Tibial nerve (tissue), 4 donors: ENCODE results near the gene SENP1.

Experiments
- EP300 ChIP-seq, 2 donors: sonication (generic); formaldehyde crosslinking; IDR thresholded peaks; one replicate each; pipeline ENCODE4 v1.6.1; 2017; ENCODE audit warnings: antibody characterized with exemption in 2 of 2, mild to moderate bottlenecking in 1 of 2
- POLR2A ChIP-seq, 2 donors: fragments of 450-650 bp; IDR thresholded peaks; one replicate each; pipeline ENCODE4 v1.6.1; 2017; ENCODE audit warnings: antibody characterized with exemption in 2 of 2, mild to moderate bottlenecking in 2 of 2, moderate library complexity in 2 of 2
- TF ChIP-seq, protein P1 (sequence below), 5 experiments: fragments of 200-600 bp in 3 of 5; fragments of 450-650 bp in 2 of 5; sonication (generic) in 3 of 5; IDR thresholded peaks; one replicate each; pipeline ENCODE4 v1.5.1; 2016 to 2019; ENCODE audit warnings: antibody characterized with exemption in 5 of 5, mild to moderate bottlenecking in 3 of 5, moderate library complexity in 2 of 5

DNA sequence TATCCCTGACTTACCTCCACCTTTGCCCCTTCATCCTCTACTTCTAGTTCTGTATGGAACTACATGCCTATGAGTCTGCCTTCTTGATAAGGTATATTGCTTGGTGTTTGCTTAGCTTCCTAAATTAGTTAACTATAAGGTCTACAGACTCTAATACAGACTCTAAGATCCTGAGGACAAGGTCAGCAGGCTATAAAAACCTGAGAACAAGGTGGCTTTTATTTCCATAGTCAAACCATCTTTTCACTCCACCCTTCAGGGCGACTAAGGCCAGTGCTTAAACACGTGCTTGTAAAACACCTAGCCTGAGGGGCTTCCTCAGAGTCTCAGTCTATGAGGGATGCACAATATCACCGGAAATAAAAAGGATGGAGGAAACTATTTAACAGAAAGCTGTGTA lies 65.5 kb downstream of the SENP1 start:
- TF ChIP-seq POLR2A (IDR thresholded peaks at IDR 0.05) (no peak), EP300 (IDR thresholded peaks at IDR 0.05) (no peak)
- TF ChIP-seq, protein P1, sequence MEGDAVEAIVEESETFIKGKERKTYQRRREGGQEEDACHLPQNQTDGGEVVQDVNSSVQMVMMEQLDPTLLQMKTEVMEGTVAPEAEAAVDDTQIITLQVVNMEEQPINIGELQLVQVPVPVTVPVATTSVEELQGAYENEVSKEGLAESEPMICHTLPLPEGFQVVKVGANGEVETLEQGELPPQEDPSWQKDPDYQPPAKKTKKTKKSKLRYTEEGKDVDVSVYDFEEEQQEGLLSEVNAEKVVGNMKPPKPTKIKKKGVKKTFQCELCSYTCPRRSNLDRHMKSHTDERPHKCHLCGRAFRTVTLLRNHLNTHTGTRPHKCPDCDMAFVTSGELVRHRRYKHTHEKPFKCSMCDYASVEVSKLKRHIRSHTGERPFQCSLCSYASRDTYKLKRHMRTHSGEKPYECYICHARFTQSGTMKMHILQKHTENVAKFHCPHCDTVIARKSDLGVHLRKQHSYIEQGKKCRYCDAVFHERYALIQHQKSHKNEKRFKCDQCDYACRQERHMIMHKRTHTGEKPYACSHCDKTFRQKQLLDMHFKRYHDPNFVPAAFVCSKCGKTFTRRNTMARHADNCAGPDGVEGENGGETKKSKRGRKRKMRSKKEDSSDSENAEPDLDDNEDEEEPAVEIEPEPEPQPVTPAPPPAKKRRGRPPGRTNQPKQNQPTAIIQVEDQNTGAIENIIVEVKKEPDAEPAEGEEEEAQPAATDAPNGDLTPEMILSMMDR (IDR thresholded peaks at IDR 0.05), result no peak
